K562 (cell line): ENCODE measurements around the gene ARAP1. TPM values are rescaled to one million over a fixed set of nuclear protein-coding genes. Genes with fewer than 3 reads are reported as not detected.

Experiments used
- ATAC-seq: fragments of 200-7000 bp; cut with Tn5 transposase; 3 replicates; pipeline ENCODE4 v1.9.1; 2020; ENCODE audit warnings: moderate library complexity
- BruUV-seq: library from RNA; stranded (reverse); fragments of 400-500 nt; replicated peaks from 2 replicates; lab custom pipeline; 2021; lab: Mats Ljungman, UMichigan
- CTCF ChIA-PET: fragments of 300-600 bp; formaldehyde crosslinking; extraction: SDS; loops from one replicate; lab custom pipeline; 2021; ENCODE audit warnings: low intra/inter-chr PET ratio; lab: Yijun Ruan, JAX
- POLR2A ChIA-PET: fragments of 300-600, 350-650 bp; sonication (Branson Sonifier 250); formaldehyde crosslinking; extraction: SDS; loops from one replicate; lab custom pipeline; 2021; ENCODE audit warnings: antibody characterized with exemption, inconsistent platforms; lab: Yijun Ruan, JAX
- DNase-seq, 4 experiments: peaks; one replicate each; pipeline versions ENCODE4 v3.0.0 to v3.0.0-alpha.2; 2011 to 2018; ENCODE audit warnings: low spot score in 3 of 4, mixed read lengths in 3 of 4; ENCODE audit errors: extremely low read depth in 1 of 4
- FAIRE-seq: peaks from 2 replicates; lab custom pipeline; 2011; peaks lifted over from hg19 to GRCh38; lab: Jason Lieb, UNC
- H2AFZ ChIP-seq: 2 replicates; pipeline ENCODE4 v1.6.0; 2011; ENCODE audit warnings: low read depth, low read length, control low read depth, inconsistent platforms
- H3K27ac ChIP-seq: fragments of 200-600 bp; 3 replicates; pipeline ENCODE4 v1.8.0; 2011; ENCODE audit warnings: low read depth, mild to moderate bottlenecking, control low read depth, inconsistent platforms, low read length, moderate library complexity, mixed read lengths; ENCODE audit errors: extremely low read depth
- H3K27me3 ChIP-seq, 2 experiments: fragments of 300-600 bp in 1 of 2; 2 replicates in 1 of 2; 3 replicates in 1 of 2; pipeline versions ENCODE4 v1.6.0 to v1.8.0; 2011; ENCODE audit warnings: inconsistent platforms in 2 of 2, low read length in 2 of 2, mild to moderate bottlenecking in 1 of 2, mixed read lengths in 1 of 2, moderate library complexity in 1 of 2; ENCODE audit not compliant: control insufficient read depth in 2 of 2, insufficient read depth in 2 of 2
- H3K36me3 ChIP-seq: fragments of 300-600 bp; 3 replicates; pipeline ENCODE4 v1.8.0; 2011; ENCODE audit warnings: mild to moderate bottlenecking, low read length, inconsistent platforms; ENCODE audit not compliant: control insufficient read depth, insufficient read depth
- H3K4me1 ChIP-seq, 2 experiments: fragments of 200-600 bp in 1 of 2; replicated peaks in 1 of 2; 2 replicates in 1 of 2; 3 replicates in 1 of 2; pipeline versions ENCODE4 v1.5.1 to v1.8.0; 2011; ENCODE audit warnings: inconsistent platforms in 2 of 2, low read length in 2 of 2, mild to moderate bottlenecking in 1 of 2, mixed read lengths in 1 of 2, moderate library complexity in 1 of 2; ENCODE audit not compliant: control insufficient read depth in 2 of 2, insufficient read depth in 2 of 2
- H3K4me2 ChIP-seq: 2 replicates; pipeline ENCODE4 v1.6.1; 2011; ENCODE audit warnings: low read length, control low read depth, inconsistent platforms, mixed read lengths; ENCODE audit not compliant: insufficient read depth
- H3K4me3 ChIP-seq: fragments of 200-600 bp; sonication (generic), shearing (Covaris generic); 2 replicates; pipeline ENCODE4 v1.5.1; 2016; ENCODE audit warnings: control low read depth, inconsistent platforms
- H3K79me2 ChIP-seq: fragments of 200-600 bp; 3 replicates; pipeline ENCODE4 v1.8.0; 2011; ENCODE audit warnings: low read length, inconsistent platforms; ENCODE audit not compliant: control insufficient read depth, insufficient read depth
- H3K9ac ChIP-seq, 2 experiments: 2 replicates each; pipeline versions ENCODE4 v1.6.0 to v1.6.1; 2011; ENCODE audit warnings: low read depth in 2 of 2, low read length in 2 of 2, control low read depth in 1 of 2, inconsistent platforms in 1 of 2, mild to moderate bottlenecking in 1 of 2, mixed read lengths in 1 of 2; ENCODE audit not compliant: insufficient read depth in 1 of 2
- H3K9me1 ChIP-seq: one replicate; pipeline ENCODE4 v1.6.0; 2011; ENCODE audit warnings: inconsistent platforms, mild to moderate bottlenecking, low read length, moderate library complexity; ENCODE audit not compliant: control insufficient read depth, insufficient read depth
- H3K9me3 ChIP-seq: replicated peaks from 2 replicates; pipeline ENCODE4 v1.5.1; 2011; ENCODE audit warnings: low read depth, low read length, inconsistent platforms; ENCODE audit not compliant: control insufficient read depth, insufficient read depth
- H4K20me1 ChIP-seq: replicated peaks from 2 replicates; pipeline ENCODE4 v1.6.1; 2011; ENCODE audit warnings: low read length, inconsistent platforms, mixed read lengths; ENCODE audit not compliant: control insufficient read depth, insufficient read depth
- CBX1 ChIP-seq: sonication (generic); IDR thresholded peaks from 2 replicates; pipeline ENCODE4 v1.6.1; 2016; ENCODE audit warnings: antibody characterized with exemption, low read depth, mild to moderate bottlenecking
- TOE1 ChIP-seq, 2 experiments: fragments of 450-650 bp in 1 of 2; sonication (generic) in 1 of 2; formaldehyde crosslinking in 1 of 2; IDR thresholded peaks; 2 replicates each; pipeline versions ENCODE4 v1.7.1 to v1.8.0; 2016 to 2022; ENCODE audit warnings: borderline replicate concordance in 2 of 2, mild to moderate bottlenecking in 2 of 2, antibody characterized with exemption in 1 of 2, inconsistent platforms in 1 of 2, low read depth in 1 of 2, missing genetic modification reagents in 1 of 2, moderate library complexity in 1 of 2
- ZNF449 ChIP-seq: fragments of 250-450 bp; sonication (Bioruptor Pico); IDR thresholded peaks from 2 replicates; pipeline ENCODE4 v1.8.0; 2022; ENCODE audit warnings: moderate library complexity, mild to moderate bottlenecking, inconsistent platforms
- WGBS: fragments of 100-300 bp; shearing (Covaris generic); methylation state at CpG from one replicate; pipeline ENCODE4 v1.1.6; 2016; ENCODE audit warnings: low coverage, mixed read lengths; ENCODE audit not compliant: insufficient coverage; ENCODE audit errors: missing lambda C conversion rate; 5-methylcytosine and 5-hydroxymethylcytosine counted together
- in situ Hi-C: fragments of 300-500 bp; cut with MboI; formaldehyde crosslinking; loops from 4 replicates; pipeline ENCODE4 v1.15.0; 2018; ENCODE audit warnings: inconsistent platforms, mixed read lengths
- intact Hi-C: fragments of 100-400 bp; cut with micrococcal nuclease; formaldehyde crosslinking; loops from 2 replicates; pipeline ENCODE4 v1.14.2; 2022
- polyA plus RNA-seq, 8 experiments: library from polyadenylated mRNA; depleted of rRNA in 4 of 8; stranded (reverse) in 5 of 8; unstranded in 3 of 8; fragments of >200 nt; fragmentation: Nextera tagmentation in 2 of 8; fragmentation: Illumina TruSeq in 1 of 8; extraction: Ambion mirVana in 2 of 8; extraction: Trizol in 1 of 8; gene quantifications; 2 replicates each; pipeline versions ENCODE4 v1.2.1 to v1.2.3, GENCODE V29; 2011 to 2014; ENCODE audit warnings: inconsistent platforms in 1 of 8, missing spikeins in 1 of 8
- total RNA-seq, 7 experiments: library from RNA; depleted of rRNA in 6 of 7; stranded (reverse); fragments of >200 nt in 6 of 7; fragmentation: Illumina TruSeq in 2 of 7; extraction: Trizol in 2 of 7; gene quantifications; 2 replicates each; pipeline versions ENCODE4 v1.2.1 to v1.2.3, GENCODE V29; 2011 to 2021; ENCODE audit warnings: low replicate concordance in 1 of 7
- TF ChIP-seq, protein P1 (sequence below): fragments of 200-400 bp; formaldehyde crosslinking; IDR thresholded peaks from 2 replicates; pipeline ENCODE4 v1.6.1; 2017; ENCODE audit warnings: mild to moderate bottlenecking, low read depth, low read length, moderate library complexity
- TF ChIP-seq, protein P2 (sequence below), 2 experiments: fragments of 450-650 bp in 1 of 2; sonication (generic) in 1 of 2; formaldehyde crosslinking in 1 of 2; IDR thresholded peaks; 2 replicates each; pipeline versions ENCODE4 v1.7.1 to v1.9.0; 2016 to 2022; ENCODE audit warnings: inconsistent platforms in 1 of 2, mild to moderate bottlenecking in 1 of 2, missing genetic modification reagents in 1 of 2

Gene ARAP1
- total and polyA plus RNA-seq, 9 of the 15 experiments (the other 6 are each of a cell fraction or from before 2014, with no cell fraction given) = 0.23 to 67.0 (median 24.6) TPM

GRCh38 chr11:72767203-72768062 is 15.2 kb upstream of the ARAP1 start:
- in situ Hi-C loops (no loop called here), intact Hi-C loops (no loop called here)
- H2AFZ ChIP-seq = no peak overlapping the region
- POLR2A ChIA-PET = interaction anchor here (0.6 to 2.4 kb wide), 3 partner anchors 9 to 13 kb away, joined by 3 to 18 read pairs (median 15); no protein-coding TSS in a partner anchor
- FAIRE-seq = no peak
- no peak for DNase-seq
- peaks cover 2% of the 10 kb centered on the region; the same call in 1 of the 3 replicates for H3K36me3 ChIP-seq
- no peak overlapping the region for H3K4me3 ChIP-seq
- no peaks in the 10 kb centered on the region for H4K20me1 ChIP-seq
- no peaks in the 10 kb centered on the region for H3K9me1 ChIP-seq
- no peak overlapping the region for H3K27ac ChIP-seq
- H3K9ac ChIP-seq = peak overlapping the region in 1 of 2 experiments; percentile 70; a peak in 2 of 4 replicates
- ATAC-seq = no peak
- no peaks in the 10 kb centered on the region for H3K27me3 ChIP-seq
- peaks cover 0 to 29% of the 10 kb centered on the region in 2 experiments; a peak in 4 of 5 replicates for H3K4me1 ChIP-seq
- BruUV-seq = no TSS peak
- no peak overlapping the region for H3K4me2 ChIP-seq
- no peaks in the 10 kb centered on the region for H3K9me3 ChIP-seq
- WGBS = 54% methylated on average over 4 of the region's 4 CpGs
- CTCF ChIA-PET = no interaction called here
- no peaks in the 10 kb centered on the region; the same call in 2 of the 3 replicates for H3K79me2 ChIP-seq
- TF ChIP-seq CBX1 = peak; percentile 41; the same call in 1 of the 2 replicates
- TF ChIP-seq, protein P1, sequence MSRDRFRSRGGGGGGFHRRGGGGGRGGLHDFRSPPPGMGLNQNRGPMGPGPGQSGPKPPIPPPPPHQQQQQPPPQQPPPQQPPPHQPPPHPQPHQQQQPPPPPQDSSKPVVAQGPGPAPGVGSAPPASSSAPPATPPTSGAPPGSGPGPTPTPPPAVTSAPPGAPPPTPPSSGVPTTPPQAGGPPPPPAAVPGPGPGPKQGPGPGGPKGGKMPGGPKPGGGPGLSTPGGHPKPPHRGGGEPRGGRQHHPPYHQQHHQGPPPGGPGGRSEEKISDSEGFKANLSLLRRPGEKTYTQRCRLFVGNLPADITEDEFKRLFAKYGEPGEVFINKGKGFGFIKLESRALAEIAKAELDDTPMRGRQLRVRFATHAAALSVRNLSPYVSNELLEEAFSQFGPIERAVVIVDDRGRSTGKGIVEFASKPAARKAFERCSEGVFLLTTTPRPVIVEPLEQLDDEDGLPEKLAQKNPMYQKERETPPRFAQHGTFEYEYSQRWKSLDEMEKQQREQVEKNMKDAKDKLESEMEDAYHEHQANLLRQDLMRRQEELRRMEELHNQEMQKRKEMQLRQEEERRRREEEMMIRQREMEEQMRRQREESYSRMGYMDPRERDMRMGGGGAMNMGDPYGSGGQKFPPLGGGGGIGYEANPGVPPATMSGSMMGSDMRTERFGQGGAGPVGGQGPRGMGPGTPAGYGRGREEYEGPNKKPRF = no peak
- TF ChIP-seq ZNF449 (CRISPR knock-in tag) = no peak
- TF ChIP-seq, protein P2, sequence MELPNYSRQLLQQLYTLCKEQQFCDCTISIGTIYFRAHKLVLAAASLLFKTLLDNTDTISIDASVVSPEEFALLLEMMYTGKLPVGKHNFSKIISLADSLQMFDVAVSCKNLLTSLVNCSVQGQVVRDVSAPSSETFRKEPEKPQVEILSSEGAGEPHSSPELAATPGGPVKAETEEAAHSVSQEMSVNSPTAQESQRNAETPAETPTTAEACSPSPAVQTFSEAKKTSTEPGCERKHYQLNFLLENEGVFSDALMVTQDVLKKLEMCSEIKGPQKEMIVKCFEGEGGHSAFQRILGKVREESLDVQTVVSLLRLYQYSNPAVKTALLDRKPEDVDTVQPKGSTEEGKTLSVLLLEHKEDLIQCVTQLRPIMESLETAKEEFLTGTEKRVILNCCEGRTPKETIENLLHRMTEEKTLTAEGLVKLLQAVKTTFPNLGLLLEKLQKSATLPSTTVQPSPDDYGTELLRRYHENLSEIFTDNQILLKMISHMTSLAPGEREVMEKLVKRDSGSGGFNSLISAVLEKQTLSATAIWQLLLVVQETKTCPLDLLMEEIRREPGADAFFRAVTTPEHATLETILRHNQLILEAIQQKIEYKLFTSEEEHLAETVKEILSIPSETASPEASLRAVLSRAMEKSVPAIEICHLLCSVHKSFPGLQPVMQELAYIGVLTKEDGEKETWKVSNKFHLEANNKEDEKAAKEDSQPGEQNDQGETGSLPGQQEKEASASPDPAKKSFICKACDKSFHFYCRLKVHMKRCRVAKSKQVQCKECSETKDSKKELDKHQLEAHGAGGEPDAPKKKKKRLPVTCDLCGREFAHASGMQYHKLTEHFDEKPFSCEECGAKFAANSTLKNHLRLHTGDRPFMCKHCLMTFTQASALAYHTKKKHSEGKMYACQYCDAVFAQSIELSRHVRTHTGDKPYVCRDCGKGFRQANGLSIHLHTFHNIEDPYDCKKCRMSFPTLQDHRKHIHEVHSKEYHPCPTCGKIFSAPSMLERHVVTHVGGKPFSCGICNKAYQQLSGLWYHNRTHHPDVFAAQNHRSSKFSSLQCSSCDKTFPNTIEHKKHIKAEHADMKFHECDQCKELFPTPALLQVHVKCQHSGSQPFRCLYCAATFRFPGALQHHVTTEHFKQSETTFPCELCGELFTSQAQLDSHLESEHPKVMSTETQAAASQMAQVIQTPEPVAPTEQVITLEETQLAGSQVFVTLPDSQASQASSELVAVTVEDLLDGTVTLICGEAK (IDR thresholded peaks at IDR 0.05) = no peak
- TF ChIP-seq, protein P2 (CRISPR knock-in tag; IDR thresholded peaks at IDR 0.05) = no peak
- TF ChIP-seq TOE1 (IDR thresholded peaks at IDR 0.05; ENCODE audit: borderline replicate concordance) = no peak
- no peak for TF ChIP-seq TOE1 (CRISPR knock-in tag; IDR thresholded peaks at IDR 0.05; ENCODE audit: borderline replicate concordance, low read depth)
